Thoracic aorta (tissue), 2 donors: ENCODE results near the gene SPN. TPM values are rescaled to one million over a fixed set of nuclear protein-coding genes. Genes with fewer than 3 reads are reported as not detected.
"Not testable (repeated sequence)": the region's sequence is repeated elsewhere in the genome, so short reads cannot be mapped to it uniquely, and the experiment has no call there.

Source experiments
- ATAC-seq: fragments of 150-250 bp; one replicate; pipeline ENCODE4 v1.8.0; 2017; ENCODE audit warnings: low read depth; ENCODE audit not compliant: insufficient number of reproducible peaks, low FRiP score
- DNase-seq: peaks from one replicate; pipeline ENCODE4 v3.0.0-alpha.2; 2020; ENCODE audit warnings: low spot score
- H3K27ac ChIP-seq, 2 donors: fragments of 200-600 bp; sonication (generic); 1 replicate in 1 of 2; 2 replicates in 1 of 2; pipeline ENCODE4 v1.5.1; 2016; ENCODE audit warnings: mild to moderate bottlenecking in 2 of 2, moderate library complexity in 2 of 2
- H3K27me3 ChIP-seq: fragments of 200-600 bp; sonication (generic); replicated peaks from 2 replicates; pipeline ENCODE4 v1.6.0; 2016; ENCODE audit warnings: mild to moderate bottlenecking; ENCODE audit not compliant: insufficient read depth
- H3K36me3 ChIP-seq: fragments of 200-600 bp; sonication (generic); one replicate; pipeline ENCODE4 v1.5.1; 2016
- H3K4me1 ChIP-seq, 2 donors: fragments of 200-600 bp; sonication (generic); 1 replicate in 1 of 2; 2 replicates in 1 of 2; pipeline versions ENCODE4 v1.5.1 to v1.6.0; 2016; ENCODE audit warnings: low read depth in 2 of 2, mild to moderate bottlenecking in 1 of 2; ENCODE audit not compliant: control insufficient read depth in 1 of 2
- H3K4me3 ChIP-seq: fragments of 200-600 bp; sonication (generic); 2 replicates; pipeline ENCODE4 v1.5.1; 2016; ENCODE audit warnings: mild to moderate bottlenecking
- H3K9me3 ChIP-seq: fragments of 200-600 bp; sonication (generic); 2 replicates; pipeline ENCODE4 v1.5.1; 2016
- total RNA-seq, 2 donors: library from RNA; depleted of rRNA; stranded (reverse); fragments of >200 nt; gene quantifications; one replicate each; pipeline versions ENCODE4 v1.1.0 to v1.2.3, GENCODE V29; 2016
- TF ChIP-seq, protein P1 (sequence below): fragments of 200-600 bp; sonication (generic); IDR thresholded peaks from one replicate; pipeline ENCODE4 v1.5.1; 2019; ENCODE audit warnings: antibody characterized with exemption

The SPN gene
- total RNA-seq, 2 donors from 2014 or later, result 1.1 to 10.2 TPM

DNA sequence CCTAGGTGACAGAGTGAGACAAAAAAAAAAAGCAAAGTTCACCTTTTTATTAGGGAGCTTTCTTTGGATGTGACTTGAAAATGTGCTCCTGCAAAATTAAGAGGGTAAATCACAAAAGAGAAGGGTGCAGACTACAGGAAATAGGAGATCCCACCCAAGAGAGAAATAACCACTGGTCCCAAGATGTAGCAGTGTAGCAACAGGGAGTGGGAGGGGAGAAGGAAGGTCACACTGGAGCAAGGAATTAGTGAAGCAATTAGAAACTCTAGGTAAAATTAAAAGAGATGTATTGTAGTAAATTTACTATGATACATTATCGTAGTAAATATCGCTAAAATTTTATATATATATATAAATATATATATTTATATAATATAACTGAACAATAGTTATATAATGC is 12.3 kb upstream of the SPN start:
- TF ChIP-seq, protein P1, sequence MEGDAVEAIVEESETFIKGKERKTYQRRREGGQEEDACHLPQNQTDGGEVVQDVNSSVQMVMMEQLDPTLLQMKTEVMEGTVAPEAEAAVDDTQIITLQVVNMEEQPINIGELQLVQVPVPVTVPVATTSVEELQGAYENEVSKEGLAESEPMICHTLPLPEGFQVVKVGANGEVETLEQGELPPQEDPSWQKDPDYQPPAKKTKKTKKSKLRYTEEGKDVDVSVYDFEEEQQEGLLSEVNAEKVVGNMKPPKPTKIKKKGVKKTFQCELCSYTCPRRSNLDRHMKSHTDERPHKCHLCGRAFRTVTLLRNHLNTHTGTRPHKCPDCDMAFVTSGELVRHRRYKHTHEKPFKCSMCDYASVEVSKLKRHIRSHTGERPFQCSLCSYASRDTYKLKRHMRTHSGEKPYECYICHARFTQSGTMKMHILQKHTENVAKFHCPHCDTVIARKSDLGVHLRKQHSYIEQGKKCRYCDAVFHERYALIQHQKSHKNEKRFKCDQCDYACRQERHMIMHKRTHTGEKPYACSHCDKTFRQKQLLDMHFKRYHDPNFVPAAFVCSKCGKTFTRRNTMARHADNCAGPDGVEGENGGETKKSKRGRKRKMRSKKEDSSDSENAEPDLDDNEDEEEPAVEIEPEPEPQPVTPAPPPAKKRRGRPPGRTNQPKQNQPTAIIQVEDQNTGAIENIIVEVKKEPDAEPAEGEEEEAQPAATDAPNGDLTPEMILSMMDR, result no peak
- H3K27ac ChIP-seq, result no peak overlapping the region
- DNase-seq (no peak), ATAC-seq (no peak)
- no peaks in the 10 kb centered on the region for H3K36me3 ChIP-seq
- no peaks in the 10 kb centered on the region for H3K9me3 ChIP-seq
- H3K27me3 ChIP-seq, result no peaks in the 10 kb centered on the region
- H3K4me3 ChIP-seq, result no peak overlapping the region
- no peaks in the 10 kb centered on the region for H3K4me1 ChIP-seq

DNA sequence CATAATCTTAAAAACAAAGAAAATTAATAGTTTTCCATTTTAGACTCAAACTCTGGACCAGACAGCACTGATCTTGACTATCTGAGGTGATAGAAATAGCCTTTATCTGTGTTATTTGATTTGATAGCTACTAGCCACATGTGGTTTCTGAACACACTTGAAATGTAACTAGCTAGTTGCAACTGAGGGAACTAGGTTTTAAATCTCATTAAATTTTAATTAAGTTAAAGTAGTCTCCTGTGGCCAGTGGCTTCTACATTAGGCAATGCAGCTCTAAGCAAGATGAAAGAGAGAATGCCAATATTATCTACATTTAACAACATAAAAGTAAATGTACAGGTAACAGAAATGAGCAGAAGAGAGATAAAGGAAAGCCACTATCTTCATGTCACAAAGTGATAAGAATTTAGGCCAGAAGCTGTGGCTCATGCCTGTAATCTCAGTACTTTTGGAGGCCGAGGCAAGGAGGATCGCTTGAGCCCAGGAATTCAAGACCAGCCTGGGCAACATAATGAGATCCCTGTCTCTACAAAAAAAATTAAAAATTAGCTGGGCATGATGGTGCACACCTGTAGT is 11.2 kb upstream of the SPN start:
- TF ChIP-seq, protein P1, result no peak
- Histone ChIP-seq H3K4me1 (no peaks in the 10 kb centered on the region), H3K36me3 (no peaks in the 10 kb centered on the region), H3K4me3 (no peak overlapping the region), H3K9me3 (no peaks in the 10 kb centered on the region), H3K27me3 (no peaks in the 10 kb centered on the region), H3K27ac (no peak overlapping the region)
- ATAC-seq (no peak), DNase-seq (no peak)

DNA sequence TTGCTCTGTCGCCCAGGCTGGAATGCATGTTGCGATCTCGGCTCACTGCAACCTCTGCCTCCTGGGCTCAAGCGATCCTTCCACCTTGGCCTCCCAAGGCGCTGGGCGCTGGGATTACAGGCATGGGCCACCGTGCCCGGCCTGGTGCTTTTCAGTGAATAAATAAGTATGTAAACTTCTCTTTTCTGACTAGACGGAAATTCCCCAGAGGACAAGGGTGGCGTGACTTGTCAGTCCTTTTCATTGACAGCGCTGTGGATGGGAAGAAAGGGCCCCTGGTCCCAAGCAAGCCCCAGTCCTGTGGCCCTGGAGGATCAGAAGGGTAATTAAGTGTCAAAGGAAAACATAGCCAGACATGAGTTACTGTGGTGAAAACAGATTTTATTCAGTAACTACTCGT is 9.6 kb upstream of the SPN start:
- Histone ChIP-seq H3K36me3 (no peaks in the 10 kb centered on the region), H3K27me3 (no peaks in the 10 kb centered on the region), H3K27ac (no peak overlapping the region), H3K4me1 (no peaks in the 10 kb centered on the region), H3K4me3 (no peak overlapping the region), H3K9me3 (no peaks in the 10 kb centered on the region)
- ATAC-seq, result no peak
- no peak for DNase-seq
- TF ChIP-seq, protein P1, result no peak

DNA sequence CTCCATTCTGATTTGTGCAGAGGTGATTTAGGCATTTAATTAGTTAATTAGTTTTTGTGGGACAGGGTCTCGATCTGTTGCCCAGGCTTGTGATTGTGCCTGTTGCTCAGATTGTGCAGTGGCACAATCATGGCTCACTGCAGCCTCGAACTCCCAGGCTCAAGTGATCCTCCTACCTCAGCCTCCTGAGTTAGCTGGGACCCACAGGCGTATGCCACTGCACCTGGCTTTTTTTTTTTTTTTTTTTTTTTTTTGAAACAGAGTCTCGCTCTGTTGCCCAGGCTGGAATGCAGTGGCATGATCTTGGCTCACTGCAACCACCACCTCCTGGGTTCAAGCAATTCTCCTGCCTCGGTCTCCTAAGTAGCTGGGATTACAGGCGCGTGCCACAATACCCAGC is 9.2 kb upstream of the SPN start:
- not testable (repeated sequence) for H3K4me3 ChIP-seq, DNase-seq, H3K36me3 ChIP-seq, H3K27me3 ChIP-seq, H3K9me3 ChIP-seq, H3K4me1 ChIP-seq, H3K27ac ChIP-seq, ATAC-seq

DNA sequence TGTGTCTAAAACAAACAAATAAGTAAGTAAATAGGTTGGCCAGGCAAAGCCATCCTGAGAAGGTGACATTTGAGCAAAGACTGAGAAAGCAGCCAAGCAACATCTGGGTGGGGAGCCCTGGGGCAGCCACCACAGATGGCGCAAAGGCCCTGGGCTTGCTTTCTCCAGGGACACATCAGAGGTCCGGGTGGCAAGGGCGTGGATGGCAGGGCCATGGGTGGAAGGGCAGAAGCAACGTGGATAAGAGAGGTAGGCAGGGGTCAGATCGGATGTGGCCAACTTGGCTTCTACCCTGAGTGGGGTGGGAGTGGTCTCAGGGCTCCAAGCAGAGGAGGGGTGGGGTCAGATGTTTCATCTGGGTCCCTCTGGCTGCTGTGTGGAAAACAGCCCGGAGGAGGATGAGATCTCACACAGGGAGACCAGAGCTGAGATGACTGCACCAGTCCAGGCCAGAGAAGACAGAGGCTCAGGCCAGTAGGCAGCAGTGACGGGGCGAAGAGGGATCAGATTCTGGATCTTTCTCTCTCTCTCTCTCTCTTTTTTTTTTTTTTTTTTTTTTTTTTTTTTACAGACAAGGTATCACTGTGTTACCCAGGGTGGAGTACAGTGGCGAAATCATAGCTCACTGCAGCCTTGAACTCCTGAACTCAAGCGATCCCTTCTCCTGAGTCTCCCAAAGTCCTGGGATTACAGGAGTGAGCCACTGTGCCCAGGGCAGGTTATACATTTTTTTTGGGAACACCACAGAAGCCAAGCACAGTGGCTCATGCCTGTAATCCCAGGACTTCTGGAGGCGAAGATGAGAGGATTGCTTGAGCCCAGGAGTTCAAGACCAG is 6.1 kb upstream of the SPN start:
- no peaks in the 10 kb centered on the region for H3K9me3 ChIP-seq
- no peaks in the 10 kb centered on the region for H3K36me3 ChIP-seq
- H3K4me3 ChIP-seq, result no peak overlapping the region
- no peaks in the 10 kb centered on the region for H3K27me3 ChIP-seq
- TF ChIP-seq, protein P1, result no peak
- ATAC-seq (no peak), DNase-seq (no peak)
- H3K27ac ChIP-seq, result no peak overlapping the region
- no peaks in the 10 kb centered on the region for H3K4me1 ChIP-seq
